WTC11 (cell line): ENCODE measurements around the gene SCAF4. TPM values are rescaled to one million over a fixed set of nuclear protein-coding genes. Genes with fewer than 3 reads are reported as not detected.

Experiments used
- ATAC-seq: fragments of 200-7000 bp; cut with Tn5 transposase; 2 replicates; pipeline ENCODE4 v1.10.0; 2021; ENCODE audit warnings: mild to moderate bottlenecking, moderate library complexity
- CTCF ChIA-PET: fragments of 300-600 bp; sonication (Branson Sonifier 250); formaldehyde crosslinking; loops from one replicate; lab custom pipeline; 2021; ENCODE audit warnings: antibody characterized with exemption; lab: Charles Lee
- POLR2A ChIA-PET: fragments of 350-600 bp; sonication (Branson Sonifier 250); formaldehyde crosslinking; loops from one replicate; lab custom pipeline; 2021; ENCODE audit warnings: antibody characterized with exemption; lab: Charles Lee
- DNase-seq: peaks from one replicate; pipeline ENCODE4 v3.0.0; 2021; ENCODE audit warnings: low spot score
- H3K27ac Mint-ChIP-seq: 2 replicates; pipeline ENCODE4 v1.8.0; 2021; ENCODE audit warnings: mixed read lengths
- H3K27me3 Mint-ChIP-seq: 2 replicates; pipeline ENCODE4 v1.8.0; 2021; ENCODE audit warnings: low read depth, mild to moderate bottlenecking, moderate library complexity, mixed read lengths
- H3K36me3 Mint-ChIP-seq: 2 replicates; pipeline ENCODE4 v1.8.0; 2021; ENCODE audit warnings: mixed read lengths
- H3K4me1 Mint-ChIP-seq: 2 replicates; pipeline ENCODE4 v1.8.0; 2022; ENCODE audit warnings: mixed read lengths
- H3K4me3 Mint-ChIP-seq: 2 replicates; pipeline ENCODE4 v1.8.0; 2021; ENCODE audit warnings: mild to moderate bottlenecking, moderate library complexity, mixed read lengths
- H3K9me3 Mint-ChIP-seq: 2 replicates; pipeline ENCODE4 v1.8.0; 2021; ENCODE audit warnings: mixed read lengths
- JAZF1 ChIP-seq: fragments of 250-450 bp; sonication (Bioruptor Pico); IDR thresholded peaks from 2 replicates; pipeline ENCODE4 v1.9.0; 2021; ENCODE audit warnings: moderate library complexity, mild to moderate bottlenecking, inconsistent platforms
- JUN ChIP-seq: sonication (generic); formaldehyde crosslinking; IDR thresholded peaks from 2 replicates; pipeline ENCODE4 v1.8.0; 2023; ENCODE audit warnings: mild to moderate bottlenecking, missing genetic modification reagents
- KAT7 ChIP-seq: sonication (generic); formaldehyde crosslinking; IDR thresholded peaks from 2 replicates; pipeline ENCODE4 v1.8.1; 2023; ENCODE audit warnings: missing genetic modification reagents, mild to moderate bottlenecking, borderline replicate concordance
- MYBL2 ChIP-seq: sonication (generic); formaldehyde crosslinking; IDR thresholded peaks from 2 replicates; pipeline ENCODE4 v1.8.1; 2023; ENCODE audit warnings: mild to moderate bottlenecking, moderate library complexity, missing genetic modification reagents
- PRRX2 ChIP-seq: fragments of 250-450 bp; sonication (Bioruptor Pico); IDR thresholded peaks from 2 replicates; pipeline ENCODE4 v1.8.0; 2021; ENCODE audit warnings: mild to moderate bottlenecking
- RELA ChIP-seq: sonication (generic); formaldehyde crosslinking; IDR thresholded peaks from 2 replicates; pipeline ENCODE4 v1.8.1; 2022; ENCODE audit warnings: missing genetic modification reagents, mild to moderate bottlenecking, borderline replicate concordance
- RORB ChIP-seq: fragments of 250-450 bp; sonication (Bioruptor Pico); IDR thresholded peaks from 2 replicates; pipeline ENCODE4 v1.9.0; 2021; ENCODE audit warnings: mild to moderate bottlenecking
- TCF7 ChIP-seq: sonication (generic); formaldehyde crosslinking; IDR thresholded peaks from 2 replicates; pipeline ENCODE4 v1.8.0; 2022; ENCODE audit warnings: mild to moderate bottlenecking, low read depth, missing genetic modification reagents, moderate library complexity
- total RNA-seq: library from RNA; stranded (reverse); gene quantifications from 3 replicates; pipeline ENCODE4 v1.2.3, GENCODE V29; 2021
- TF ChIP-seq, protein P1 (sequence below): sonication (generic); formaldehyde crosslinking; IDR thresholded peaks from 2 replicates; pipeline ENCODE4 v1.8.1; 2022; ENCODE audit warnings: missing genetic modification reagents, borderline replicate concordance
- TF ChIP-seq, protein P2 (sequence below): sonication (generic); formaldehyde crosslinking; IDR thresholded peaks from 2 replicates; pipeline ENCODE4 v1.8.1; 2022; ENCODE audit warnings: mild to moderate bottlenecking, missing genetic modification reagents, moderate library complexity, borderline replicate concordance
- TF ChIP-seq, protein P3 (sequence below): sonication (generic); formaldehyde crosslinking; IDR thresholded peaks from 2 replicates; pipeline ENCODE4 v1.8.1; 2023; ENCODE audit warnings: mild to moderate bottlenecking, missing genetic modification reagents
- TF ChIP-seq, protein P4 (sequence below): sonication (generic); formaldehyde crosslinking; IDR thresholded peaks from 2 replicates; pipeline ENCODE4 v1.8.0; 2022; ENCODE audit warnings: mild to moderate bottlenecking, missing genetic modification reagents
- TF ChIP-seq, protein P5 (sequence below): sonication (generic); formaldehyde crosslinking; IDR thresholded peaks from 2 replicates; pipeline ENCODE4 v1.8.1; 2023; ENCODE audit warnings: mild to moderate bottlenecking, missing genetic modification reagents, moderate library complexity
- TF ChIP-seq, protein P6 (sequence below): sonication (generic); formaldehyde crosslinking; IDR thresholded peaks from 2 replicates; pipeline ENCODE4 v1.8.0; 2023; ENCODE audit warnings: mild to moderate bottlenecking, missing genetic modification reagents
- TF ChIP-seq, protein P7 (sequence below): fragments of 250-450 bp; sonication (Bioruptor Pico); IDR thresholded peaks from 2 replicates; pipeline ENCODE4 v1.9.0; 2021; ENCODE audit warnings: mild to moderate bottlenecking
- TF ChIP-seq, protein P8 (sequence below): fragments of 250-450 bp; sonication (Bioruptor Pico); IDR thresholded peaks from 2 replicates; pipeline ENCODE4 v2.1.2; 2022; ENCODE audit warnings: mild to moderate bottlenecking, moderate library complexity

The SCAF4 gene
- total RNA-seq, 1 experiment from 2014 or later: 54.0 TPM

DNA sequence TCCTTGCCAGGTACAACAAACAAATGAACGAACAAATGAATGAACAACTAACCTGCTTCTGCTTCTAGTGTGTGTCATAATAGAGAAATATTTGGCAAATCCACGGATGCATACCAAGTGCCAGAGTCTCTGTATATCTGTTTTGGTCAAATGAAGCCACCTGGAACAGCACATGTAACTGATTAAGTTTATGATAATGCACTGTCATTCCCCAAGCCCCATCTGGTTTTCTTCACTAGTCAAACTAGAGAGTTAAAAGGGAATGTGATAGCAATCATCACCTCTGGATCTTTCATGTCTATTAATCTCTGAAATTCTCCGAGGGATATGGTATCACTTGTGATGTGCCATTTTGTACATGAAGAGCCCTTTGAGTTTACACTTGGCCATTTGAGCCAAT, 21.0 kb upstream of the SCAF4 start:
- ChIA-PET CTCF (no interaction called here), POLR2A (no interaction called here)

DNA sequence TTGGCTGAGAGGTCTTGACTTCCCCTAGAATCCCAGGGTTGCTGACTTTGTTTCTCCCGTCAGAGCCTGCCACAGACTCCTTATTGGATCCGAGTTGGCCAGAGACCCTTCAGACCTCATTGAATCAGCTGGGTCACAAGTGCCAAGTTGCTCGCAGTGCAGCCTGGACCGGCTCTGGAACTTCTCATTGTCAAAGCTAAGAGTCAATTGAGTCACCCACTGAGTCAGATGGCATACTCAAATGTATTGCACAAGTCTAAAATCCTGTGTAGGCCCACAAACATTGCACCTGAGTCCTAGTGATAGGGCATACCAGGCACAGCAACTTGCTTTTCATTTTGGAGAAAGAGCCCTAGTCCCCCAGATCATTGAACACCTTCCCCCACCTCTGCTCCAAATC, 20.4 kb upstream of the SCAF4 start:
- DNase-seq (no peak), ATAC-seq (no peak)
- ChIA-PET CTCF (interaction anchor here (0.6 kb wide), 1 partner anchor 122 kb away, joined by 3 read pairs; no protein-coding TSS in a partner anchor), POLR2A (no interaction called here)
- no peaks in the 10 kb centered on the region for H3K27me3 Mint-ChIP-seq
- H3K36me3 Mint-ChIP-seq: no peaks in the 10 kb centered on the region
- no peak overlapping the region for H3K4me3 Mint-ChIP-seq
- H3K4me1 Mint-ChIP-seq: peaks cover 17% of the 10 kb centered on the region
- TF ChIP-seq TCF7 (CRISPR knock-in tag) (no peak), RELA (CRISPR knock-in tag) (no peak)
- TF ChIP-seq, protein P1, sequence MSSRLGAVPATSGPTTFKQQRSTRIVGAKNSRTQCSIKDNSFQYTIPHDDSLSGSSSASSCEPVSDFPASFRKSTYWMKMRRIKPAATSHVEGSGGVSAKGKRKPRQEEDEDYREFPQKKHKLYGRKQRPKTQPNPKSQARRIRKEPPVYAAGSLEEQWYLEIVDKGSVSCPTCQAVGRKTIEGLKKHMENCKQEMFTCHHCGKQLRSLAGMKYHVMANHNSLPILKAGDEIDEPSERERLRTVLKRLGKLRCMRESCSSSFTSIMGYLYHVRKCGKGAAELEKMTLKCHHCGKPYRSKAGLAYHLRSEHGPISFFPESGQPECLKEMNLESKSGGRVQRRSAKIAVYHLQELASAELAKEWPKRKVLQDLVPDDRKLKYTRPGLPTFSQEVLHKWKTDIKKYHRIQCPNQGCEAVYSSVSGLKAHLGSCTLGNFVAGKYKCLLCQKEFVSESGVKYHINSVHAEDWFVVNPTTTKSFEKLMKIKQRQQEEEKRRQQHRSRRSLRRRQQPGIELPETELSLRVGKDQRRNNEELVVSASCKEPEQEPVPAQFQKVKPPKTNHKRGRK: no peak
- TF ChIP-seq, protein P2, sequence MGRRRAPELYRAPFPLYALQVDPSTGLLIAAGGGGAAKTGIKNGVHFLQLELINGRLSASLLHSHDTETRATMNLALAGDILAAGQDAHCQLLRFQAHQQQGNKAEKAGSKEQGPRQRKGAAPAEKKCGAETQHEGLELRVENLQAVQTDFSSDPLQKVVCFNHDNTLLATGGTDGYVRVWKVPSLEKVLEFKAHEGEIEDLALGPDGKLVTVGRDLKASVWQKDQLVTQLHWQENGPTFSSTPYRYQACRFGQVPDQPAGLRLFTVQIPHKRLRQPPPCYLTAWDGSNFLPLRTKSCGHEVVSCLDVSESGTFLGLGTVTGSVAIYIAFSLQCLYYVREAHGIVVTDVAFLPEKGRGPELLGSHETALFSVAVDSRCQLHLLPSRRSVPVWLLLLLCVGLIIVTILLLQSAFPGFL (CRISPR knock-in tag): no peak
- TF ChIP-seq, protein P3, sequence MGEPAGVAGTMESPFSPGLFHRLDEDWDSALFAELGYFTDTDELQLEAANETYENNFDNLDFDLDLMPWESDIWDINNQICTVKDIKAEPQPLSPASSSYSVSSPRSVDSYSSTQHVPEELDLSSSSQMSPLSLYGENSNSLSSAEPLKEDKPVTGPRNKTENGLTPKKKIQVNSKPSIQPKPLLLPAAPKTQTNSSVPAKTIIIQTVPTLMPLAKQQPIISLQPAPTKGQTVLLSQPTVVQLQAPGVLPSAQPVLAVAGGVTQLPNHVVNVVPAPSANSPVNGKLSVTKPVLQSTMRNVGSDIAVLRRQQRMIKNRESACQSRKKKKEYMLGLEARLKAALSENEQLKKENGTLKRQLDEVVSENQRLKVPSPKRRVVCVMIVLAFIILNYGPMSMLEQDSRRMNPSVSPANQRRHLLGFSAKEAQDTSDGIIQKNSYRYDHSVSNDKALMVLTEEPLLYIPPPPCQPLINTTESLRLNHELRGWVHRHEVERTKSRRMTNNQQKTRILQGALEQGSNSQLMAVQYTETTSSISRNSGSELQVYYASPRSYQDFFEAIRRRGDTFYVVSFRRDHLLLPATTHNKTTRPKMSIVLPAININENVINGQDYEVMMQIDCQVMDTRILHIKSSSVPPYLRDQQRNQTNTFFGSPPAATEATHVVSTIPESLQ (CRISPR knock-in tag): no peak
- TF ChIP-seq, protein P4, sequence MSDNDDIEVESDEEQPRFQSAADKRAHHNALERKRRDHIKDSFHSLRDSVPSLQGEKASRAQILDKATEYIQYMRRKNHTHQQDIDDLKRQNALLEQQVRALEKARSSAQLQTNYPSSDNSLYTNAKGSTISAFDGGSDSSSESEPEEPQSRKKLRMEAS: no peak
- TF ChIP-seq, protein P5, sequence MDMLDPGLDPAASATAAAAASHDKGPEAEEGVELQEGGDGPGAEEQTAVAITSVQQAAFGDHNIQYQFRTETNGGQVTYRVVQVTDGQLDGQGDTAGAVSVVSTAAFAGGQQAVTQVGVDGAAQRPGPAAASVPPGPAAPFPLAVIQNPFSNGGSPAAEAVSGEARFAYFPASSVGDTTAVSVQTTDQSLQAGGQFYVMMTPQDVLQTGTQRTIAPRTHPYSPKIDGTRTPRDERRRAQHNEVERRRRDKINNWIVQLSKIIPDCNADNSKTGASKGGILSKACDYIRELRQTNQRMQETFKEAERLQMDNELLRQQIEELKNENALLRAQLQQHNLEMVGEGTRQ: no peak
- 0 out of 2 replicates have a peak, but pooled peaks cover 4% of the 10 kb centered on the region for H3K9me3 Mint-ChIP-seq
- H3K27ac Mint-ChIP-seq: no peak overlapping the region

More for the DNA sequence above, 21.0 kb upstream of the SCAF4 start:
- TF ChIP-seq, protein P1: no peak
- no peak for TF ChIP-seq PRRX2 (CRISPR knock-in tag)
- no peak for TF ChIP-seq KAT7 (CRISPR knock-in tag)
- TF ChIP-seq, all 79 proteins: peak for 0
- Mint-ChIP-seq H3K9me3 (0 out of 2 replicates have a peak, but pooled peaks cover 4% of the 10 kb centered on the region), H3K27ac (no peak overlapping the region), H3K27me3 (no peaks in the 10 kb centered on the region), H3K4me3 (no peak overlapping the region), H3K4me1 (peaks cover 17% of the 10 kb centered on the region), H3K36me3 (no peaks in the 10 kb centered on the region)
- ATAC-seq (no peak), DNase-seq (no peak)

DNA sequence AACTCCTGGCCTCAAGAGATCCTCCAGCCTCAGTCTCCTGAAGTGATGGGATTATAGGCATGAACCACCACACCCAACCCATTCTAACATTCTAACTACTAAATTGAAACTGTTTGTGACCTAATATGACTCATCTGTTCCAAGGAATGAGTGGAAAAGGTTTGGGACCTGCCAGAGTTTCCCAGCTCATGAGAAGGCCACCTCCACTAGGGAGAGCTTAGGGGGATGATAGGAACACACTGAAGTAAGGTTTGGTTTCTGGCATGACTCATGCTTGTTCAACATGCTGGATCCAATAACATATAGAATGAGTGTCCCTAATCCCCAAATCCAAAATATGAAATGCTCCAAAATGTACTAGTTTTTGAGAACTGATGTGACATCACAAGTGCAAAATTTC, 18.9 kb upstream of the SCAF4 start:
- Mint-ChIP-seq H3K27ac (no peak overlapping the region), H3K27me3 (no peaks in the 10 kb centered on the region; the same call in 1 of the 2 replicates), H3K9me3 (peaks cover 12% of the 10 kb centered on the region), H3K4me3 (no peak overlapping the region), H3K36me3 (peaks cover 6% of the 10 kb centered on the region), H3K4me1 (peaks cover 17% of the 10 kb centered on the region)
- POLR2A ChIA-PET: no interaction called here
- TF ChIP-seq, protein P6, sequence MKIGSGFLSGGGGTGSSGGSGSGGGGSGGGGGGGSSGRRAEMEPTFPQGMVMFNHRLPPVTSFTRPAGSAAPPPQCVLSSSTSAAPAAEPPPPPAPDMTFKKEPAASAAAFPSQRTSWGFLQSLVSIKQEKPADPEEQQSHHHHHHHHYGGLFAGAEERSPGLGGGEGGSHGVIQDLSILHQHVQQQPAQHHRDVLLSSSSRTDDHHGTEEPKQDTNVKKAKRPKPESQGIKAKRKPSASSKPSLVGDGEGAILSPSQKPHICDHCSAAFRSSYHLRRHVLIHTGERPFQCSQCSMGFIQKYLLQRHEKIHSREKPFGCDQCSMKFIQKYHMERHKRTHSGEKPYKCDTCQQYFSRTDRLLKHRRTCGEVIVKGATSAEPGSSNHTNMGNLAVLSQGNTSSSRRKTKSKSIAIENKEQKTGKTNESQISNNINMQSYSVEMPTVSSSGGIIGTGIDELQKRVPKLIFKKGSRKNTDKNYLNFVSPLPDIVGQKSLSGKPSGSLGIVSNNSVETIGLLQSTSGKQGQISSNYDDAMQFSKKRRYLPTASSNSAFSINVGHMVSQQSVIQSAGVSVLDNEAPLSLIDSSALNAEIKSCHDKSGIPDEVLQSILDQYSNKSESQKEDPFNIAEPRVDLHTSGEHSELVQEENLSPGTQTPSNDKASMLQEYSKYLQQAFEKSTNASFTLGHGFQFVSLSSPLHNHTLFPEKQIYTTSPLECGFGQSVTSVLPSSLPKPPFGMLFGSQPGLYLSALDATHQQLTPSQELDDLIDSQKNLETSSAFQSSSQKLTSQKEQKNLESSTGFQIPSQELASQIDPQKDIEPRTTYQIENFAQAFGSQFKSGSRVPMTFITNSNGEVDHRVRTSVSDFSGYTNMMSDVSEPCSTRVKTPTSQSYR (CRISPR knock-in tag): no peak
- TF ChIP-seq JAZF1 (CRISPR knock-in tag): no peak
- no peak for TF ChIP-seq PRRX2 (CRISPR knock-in tag)
- no peak for TF ChIP-seq JUN (CRISPR knock-in tag)
- TF ChIP-seq MYBL2 (CRISPR knock-in tag): no peak
- TF ChIP-seq, protein P7, sequence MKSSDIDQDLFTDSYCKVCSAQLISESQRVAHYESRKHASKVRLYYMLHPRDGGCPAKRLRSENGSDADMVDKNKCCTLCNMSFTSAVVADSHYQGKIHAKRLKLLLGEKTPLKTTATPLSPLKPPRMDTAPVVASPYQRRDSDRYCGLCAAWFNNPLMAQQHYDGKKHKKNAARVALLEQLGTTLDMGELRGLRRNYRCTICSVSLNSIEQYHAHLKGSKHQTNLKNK (CRISPR knock-in tag): no peak
- no peak for TF ChIP-seq RELA (CRISPR knock-in tag)
- TF ChIP-seq, protein P8, sequence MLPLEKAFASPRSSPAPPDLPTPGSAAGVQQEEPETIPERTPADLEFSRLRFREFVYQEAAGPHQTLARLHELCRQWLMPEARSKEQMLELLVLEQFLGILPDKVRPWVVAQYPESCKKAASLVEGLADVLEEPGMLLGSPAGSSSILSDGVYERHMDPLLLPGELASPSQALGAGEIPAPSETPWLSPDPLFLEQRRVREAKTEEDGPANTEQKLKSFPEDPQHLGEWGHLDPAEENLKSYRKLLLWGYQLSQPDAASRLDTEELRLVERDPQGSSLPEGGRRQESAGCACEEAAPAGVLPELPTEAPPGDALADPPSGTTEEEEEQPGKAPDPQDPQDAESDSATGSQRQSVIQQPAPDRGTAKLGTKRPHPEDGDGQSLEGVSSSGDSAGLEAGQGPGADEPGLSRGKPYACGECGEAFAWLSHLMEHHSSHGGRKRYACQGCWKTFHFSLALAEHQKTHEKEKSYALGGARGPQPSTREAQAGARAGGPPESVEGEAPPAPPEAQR: no peak
- no peak for TF ChIP-seq RORB (CRISPR knock-in tag)
- no peak for DNase-seq
- ATAC-seq: no peak
- CTCF ChIA-PET: interaction anchor here (1.7 kb wide), 1 partner anchor 345 kb away, joined by 4 read pairs; no protein-coding TSS in a partner anchor
